ENCODE results near the gene ODC1.

- TF ChIP-seq POLR2AphosphoS5 (IDR thresholded peaks at IDR 0.05; ENCODE audit: insufficient read depth, low read depth, low read length) = no peak
- no peak for TF ChIP-seq CTCF (IDR thresholded peaks at IDR 0.05; ENCODE audit: extremely low read depth in 1 of 2, insufficient read depth in 1 of 2, low read depth in 1 of 2, low read length in 2 of 2)
- no peak for TF ChIP-seq POLR2A (IDR thresholded peaks at IDR 0.05; ENCODE audit: low read depth, low read length)
- no peak for TF ChIP-seq EZH2 (IDR thresholded peaks at IDR 0.05; ENCODE audit: borderline replicate concordance, low read depth, low read length, severe bottlenecking)
- no peak for TF ChIP-seq FOS (IDR thresholded peaks at IDR 0.05; ENCODE audit: borderline replicate concordance, insufficient read depth, low read length)
- no peak for TF ChIP-seq MAX (IDR thresholded peaks at IDR 0.05; ENCODE audit: insufficient read depth, insufficient read length)
- TF ChIP-seq MYC (IDR thresholded peaks at IDR 0.05; ENCODE audit: low read depth, low read length) = no peak
- TF ChIP-seq JUN (IDR thresholded peaks at IDR 0.05; ENCODE audit: borderline replicate concordance, insufficient read depth, insufficient read length, low read depth) = no peak
- no peak for TF ChIP-seq GATA2 (IDR thresholded peaks at IDR 0.05; ENCODE audit: insufficient read depth, insufficient read length, low read depth, low read length)
Observed at GRCh38 chr2:10451819-10452218, 3.7 kb upstream of the ODC1 start.
